Panc1 (cell line): ENCODE results near the gene MTHFD1L. TPM values are rescaled to one million over a fixed set of nuclear protein-coding genes. Genes with fewer than 3 reads are reported as not detected.

ENCODE experiments used
- ATAC-seq: fragments of 200-7000 bp; cut with Tn5 transposase; 2 replicates; pipeline ENCODE4 v1.9.1; 2020; ENCODE audit warnings: mild to moderate bottlenecking, moderate library complexity
- BruUV-seq: library from RNA; stranded (reverse); fragments of 400-500 nt; replicated peaks from 2 replicates; lab custom pipeline; 2021; lab: Mats Ljungman, UMichigan
- CTCF ChIA-PET: fragments of 300-600 bp; sonication (Branson Sonifier 250); formaldehyde crosslinking; loops from one replicate; lab custom pipeline; 2022; ENCODE audit warnings: antibody characterized with exemption; lab: Charles Lee
- POLR2A ChIA-PET: fragments of 300-600 bp; sonication (Branson Sonifier 250); formaldehyde crosslinking; loops from one replicate; lab custom pipeline; 2022; ENCODE audit warnings: antibody characterized with exemption; lab: Charles Lee
- DNase-seq: peaks from one replicate; pipeline ENCODE4 v3.0.0-alpha.2; 2010; ENCODE audit warnings: low read depth, low spot score
- H3K27ac ChIP-seq: 2 replicates; pipeline ENCODE4 v1.5.1; 2011; ENCODE audit warnings: mild to moderate bottlenecking, low read length, inconsistent platforms
- H3K27me3 ChIP-seq: fragments of 200-500 bp; sonication (Bioruptor generic); 2 replicates; pipeline ENCODE4 v1.6.0; 2014; ENCODE audit warnings: low read length, inconsistent platforms; ENCODE audit not compliant: control insufficient read depth, insufficient read depth
- H3K36me3 ChIP-seq: fragments of 200-500 bp; sonication (Bioruptor generic); 2 replicates; pipeline ENCODE4 v1.5.1; 2014; ENCODE audit warnings: inconsistent platforms, mild to moderate bottlenecking, low read length, moderate library complexity; ENCODE audit not compliant: control insufficient read depth, insufficient read depth
- H3K4me1 ChIP-seq: 2 replicates; pipeline ENCODE4 v1.5.1; 2011; ENCODE audit warnings: inconsistent platforms, mild to moderate bottlenecking, low read length, moderate library complexity; ENCODE audit not compliant: control insufficient read depth, insufficient read depth
- H3K4me3 ChIP-seq, 2 experiments: 2 replicates each; pipeline ENCODE4 v1.5.1; 2011 to 2012; ENCODE audit warnings: low read depth in 2 of 2, low read length in 2 of 2, mild to moderate bottlenecking in 2 of 2, inconsistent platforms in 1 of 2, moderate library complexity in 1 of 2
- H3K9me3 ChIP-seq: fragments of 200-500 bp; sonication (Bioruptor generic); 2 replicates; pipeline ENCODE4 v1.5.1; 2014; ENCODE audit warnings: low read depth, mild to moderate bottlenecking, inconsistent platforms, low read length, moderate library complexity; ENCODE audit not compliant: control insufficient read depth, insufficient read depth
- POLR2AphosphoS5 ChIP-seq: IDR thresholded peaks from 2 replicates; pipeline ENCODE4 v1.6.1; 2012; ENCODE audit warnings: mild to moderate bottlenecking, low read depth, low read length, moderate library complexity
- SIN3A ChIP-seq: IDR thresholded peaks from 2 replicates; pipeline ENCODE4 v1.6.1; 2012; ENCODE audit warnings: low read depth, mild to moderate bottlenecking, low read length, moderate library complexity, borderline replicate concordance; ENCODE audit not compliant: insufficient read depth
- TCF7L2 ChIP-seq: IDR thresholded peaks from 2 replicates; pipeline ENCODE4 v1.6.1; 2011; ENCODE audit warnings: mild to moderate bottlenecking, low read depth, low read length, inconsistent platforms
- in situ Hi-C: cut with HindIII; loops from 2 replicates; pipeline ENCODE4 v1.10.0; 2016; ENCODE audit warnings: low sequenced_read_pairs, low pct_unique_long_range_greater_than_20kb
- intact Hi-C: fragments of 100-400 bp; cut with micrococcal nuclease; formaldehyde crosslinking; loops from one replicate; pipeline ENCODE4 v1.10.0; 2022; ENCODE audit not compliant: unreplicated experiment
- total RNA-seq: library from RNA; stranded (reverse); gene quantifications from one replicate; pipeline ENCODE4 v1.2.1, GENCODE V29; 2021; ENCODE audit not compliant: unreplicated experiment
- TF ChIP-seq, protein P1 (sequence below), 2 experiments: IDR thresholded peaks; 2 replicates each; pipeline ENCODE4 v1.6.1; 2011 to 2012; ENCODE audit warnings: low read depth in 2 of 2, control low read depth in 1 of 2, low read length in 1 of 2, mild to moderate bottlenecking in 1 of 2, moderate library complexity in 1 of 2; ENCODE audit not compliant: insufficient read depth in 1 of 2
- TF ChIP-seq, protein P2 (sequence below): fragments of 450-650 bp; IDR thresholded peaks from 2 replicates; pipeline ENCODE4 v1.5.1; 2017; ENCODE audit warnings: mild to moderate bottlenecking

MTHFD1L gene
- total RNA-seq, 1 experiment from 2014 or later = 76.2 TPM

DNA sequence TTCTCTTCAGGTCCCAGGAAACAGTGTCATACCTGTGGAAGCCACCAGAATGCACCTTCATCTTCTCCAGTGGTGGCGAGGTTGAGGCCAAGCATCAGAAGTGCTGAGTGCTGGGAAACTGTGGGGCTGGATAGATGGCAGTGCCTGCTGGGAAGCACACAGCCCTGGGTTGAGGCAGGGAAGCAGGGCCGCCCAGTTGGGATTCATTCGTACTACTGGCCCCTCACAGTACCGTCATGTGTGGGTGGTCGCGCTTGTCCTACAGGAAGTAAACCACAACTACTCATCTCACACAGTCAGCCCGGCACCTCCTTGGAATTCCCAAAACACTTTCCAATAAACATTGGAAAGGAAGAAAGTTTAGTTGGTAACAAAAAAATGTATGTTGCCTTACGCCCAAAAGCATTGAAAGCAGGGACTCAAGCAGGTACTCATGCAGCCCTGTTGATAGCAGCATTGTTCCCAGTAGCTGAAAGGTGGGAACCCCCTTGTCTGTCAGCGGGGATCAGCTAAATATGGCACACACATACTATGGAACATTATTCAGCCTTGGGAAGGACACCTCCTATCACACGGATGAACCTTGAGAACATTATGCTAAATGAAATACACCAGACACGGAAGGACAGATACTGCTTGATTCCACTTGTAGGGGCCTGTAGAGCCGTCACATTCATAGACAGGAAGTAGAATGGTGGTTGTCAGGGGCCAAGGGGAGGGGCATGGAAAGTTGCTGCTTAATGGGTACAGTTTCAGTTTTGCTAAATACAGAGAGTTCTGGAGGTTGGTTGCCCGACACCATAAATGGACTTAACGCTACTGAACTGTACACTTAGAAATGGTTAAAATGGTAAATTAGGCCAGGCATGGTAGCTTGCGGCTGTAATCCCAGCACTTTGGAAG lies 162.7 kb downstream of the MTHFD1L start:
- Histone ChIP-seq H3K36me3 (peaks cover 5% of the 10 kb centered on the region; the same call in 1 of the 2 replicates), H3K27ac (no peak overlapping the region), H3K4me3 (no peak overlapping the region), H3K9me3 (peaks cover 18% of the 10 kb centered on the region; the same call in 1 of the 2 replicates), H3K27me3 (no peaks in the 10 kb centered on the region), H3K4me1 (no peaks in the 10 kb centered on the region)
- TF ChIP-seq, protein P1, sequence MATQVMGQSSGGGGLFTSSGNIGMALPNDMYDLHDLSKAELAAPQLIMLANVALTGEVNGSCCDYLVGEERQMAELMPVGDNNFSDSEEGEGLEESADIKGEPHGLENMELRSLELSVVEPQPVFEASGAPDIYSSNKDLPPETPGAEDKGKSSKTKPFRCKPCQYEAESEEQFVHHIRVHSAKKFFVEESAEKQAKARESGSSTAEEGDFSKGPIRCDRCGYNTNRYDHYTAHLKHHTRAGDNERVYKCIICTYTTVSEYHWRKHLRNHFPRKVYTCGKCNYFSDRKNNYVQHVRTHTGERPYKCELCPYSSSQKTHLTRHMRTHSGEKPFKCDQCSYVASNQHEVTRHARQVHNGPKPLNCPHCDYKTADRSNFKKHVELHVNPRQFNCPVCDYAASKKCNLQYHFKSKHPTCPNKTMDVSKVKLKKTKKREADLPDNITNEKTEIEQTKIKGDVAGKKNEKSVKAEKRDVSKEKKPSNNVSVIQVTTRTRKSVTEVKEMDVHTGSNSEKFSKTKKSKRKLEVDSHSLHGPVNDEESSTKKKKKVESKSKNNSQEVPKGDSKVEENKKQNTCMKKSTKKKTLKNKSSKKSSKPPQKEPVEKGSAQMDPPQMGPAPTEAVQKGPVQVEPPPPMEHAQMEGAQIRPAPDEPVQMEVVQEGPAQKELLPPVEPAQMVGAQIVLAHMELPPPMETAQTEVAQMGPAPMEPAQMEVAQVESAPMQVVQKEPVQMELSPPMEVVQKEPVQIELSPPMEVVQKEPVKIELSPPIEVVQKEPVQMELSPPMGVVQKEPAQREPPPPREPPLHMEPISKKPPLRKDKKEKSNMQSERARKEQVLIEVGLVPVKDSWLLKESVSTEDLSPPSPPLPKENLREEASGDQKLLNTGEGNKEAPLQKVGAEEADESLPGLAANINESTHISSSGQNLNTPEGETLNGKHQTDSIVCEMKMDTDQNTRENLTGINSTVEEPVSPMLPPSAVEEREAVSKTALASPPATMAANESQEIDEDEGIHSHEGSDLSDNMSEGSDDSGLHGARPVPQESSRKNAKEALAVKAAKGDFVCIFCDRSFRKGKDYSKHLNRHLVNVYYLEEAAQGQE (IDR thresholded peaks at IDR 0.05; ENCODE audit: insufficient read depth in 1 of 2, low read depth in 2 of 2, low read length in 1 of 2) = no peak
- TF ChIP-seq SIN3A (no peak), TCF7L2 (no peak), POLR2AphosphoS5 (no peak)
- TF ChIP-seq, protein P2, sequence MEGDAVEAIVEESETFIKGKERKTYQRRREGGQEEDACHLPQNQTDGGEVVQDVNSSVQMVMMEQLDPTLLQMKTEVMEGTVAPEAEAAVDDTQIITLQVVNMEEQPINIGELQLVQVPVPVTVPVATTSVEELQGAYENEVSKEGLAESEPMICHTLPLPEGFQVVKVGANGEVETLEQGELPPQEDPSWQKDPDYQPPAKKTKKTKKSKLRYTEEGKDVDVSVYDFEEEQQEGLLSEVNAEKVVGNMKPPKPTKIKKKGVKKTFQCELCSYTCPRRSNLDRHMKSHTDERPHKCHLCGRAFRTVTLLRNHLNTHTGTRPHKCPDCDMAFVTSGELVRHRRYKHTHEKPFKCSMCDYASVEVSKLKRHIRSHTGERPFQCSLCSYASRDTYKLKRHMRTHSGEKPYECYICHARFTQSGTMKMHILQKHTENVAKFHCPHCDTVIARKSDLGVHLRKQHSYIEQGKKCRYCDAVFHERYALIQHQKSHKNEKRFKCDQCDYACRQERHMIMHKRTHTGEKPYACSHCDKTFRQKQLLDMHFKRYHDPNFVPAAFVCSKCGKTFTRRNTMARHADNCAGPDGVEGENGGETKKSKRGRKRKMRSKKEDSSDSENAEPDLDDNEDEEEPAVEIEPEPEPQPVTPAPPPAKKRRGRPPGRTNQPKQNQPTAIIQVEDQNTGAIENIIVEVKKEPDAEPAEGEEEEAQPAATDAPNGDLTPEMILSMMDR = no peak
- BruUV-seq = no TSS peak
- ATAC-seq = no peak
- DNase-seq = no peak
- in situ Hi-C loops (no loop called here), intact Hi-C loops (no loop called here)
- ChIA-PET POLR2A (no interaction called here), CTCF (no interaction called here)

DNA sequence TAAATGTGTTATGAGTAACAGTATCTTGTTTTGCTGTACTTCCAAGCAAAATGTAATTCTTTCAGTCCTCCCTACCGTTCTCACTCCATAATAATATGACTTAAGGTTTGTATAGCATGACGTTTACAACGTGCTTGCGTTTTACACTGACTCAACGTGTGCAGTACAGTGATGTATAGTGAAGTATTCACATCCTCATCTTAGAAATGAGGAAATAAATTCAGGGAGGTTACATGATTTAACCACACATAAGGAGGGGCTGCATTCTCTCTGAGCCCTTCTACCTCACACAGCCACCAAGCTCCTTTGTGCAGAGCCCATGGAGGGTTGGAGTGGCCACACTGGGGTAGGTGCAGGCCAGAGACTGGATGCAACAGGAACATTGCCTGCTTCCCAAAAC lies 164.5 kb downstream of the MTHFD1L start:
- in situ Hi-C loops = no loop called here
- intact Hi-C loops = no loop called here
- Histone ChIP-seq H3K9me3 (peaks cover 19% of the 10 kb centered on the region; the same call in 1 of the 2 replicates), H3K4me1 (no peaks in the 10 kb centered on the region), H3K27me3 (no peaks in the 10 kb centered on the region), H3K27ac (no peak overlapping the region; the same call in 1 of the 2 replicates), H3K4me3 (no peak overlapping the region), H3K36me3 (0 out of 2 replicates have a peak, but pooled peaks cover 3% of the 10 kb centered on the region)
- BruUV-seq = no TSS peak
- DNase-seq = no peak
- ChIA-PET CTCF (interaction anchor here (1.0 kb wide), 1 partner anchor 295 kb away, joined by 3 read pairs; no protein-coding TSS in a partner anchor), POLR2A (no interaction called here)
- ATAC-seq = peak; percentile 24; the same call in 1 of the 2 replicates
- TF ChIP-seq, protein P1 (IDR thresholded peaks at IDR 0.05; ENCODE audit: insufficient read depth in 1 of 2, low read depth in 2 of 2, low read length in 1 of 2) = no peak
- TF ChIP-seq POLR2AphosphoS5 (no peak), SIN3A (no peak), TCF7L2 (no peak)
- TF ChIP-seq, protein P2 = no peak
